Epithelial cell of proximal tubule (primary cell): ENCODE data around the gene NKAIN2. TPM values are rescaled to one million over a fixed set of nuclear protein-coding genes. Genes with fewer than 3 reads are reported as not detected.

Source experiments
- DNase-seq: peaks from one replicate; pipeline ENCODE4 v3.0.0-alpha.2; 2011; ENCODE audit warnings: low read depth
- H3K4me3 ChIP-seq: 2 replicates; pipeline ENCODE4 v1.5.1; 2011; ENCODE audit warnings: low read depth, mild to moderate bottlenecking, low read length
- total RNA-seq: library from RNA; depleted of rRNA; stranded (reverse); fragments of >200 nt; gene quantifications from 2 replicates; pipeline ENCODE4 v1.2.3, GENCODE V29; 2015
- TF ChIP-seq, protein P1 (sequence below): conservative IDR thresholded peaks from 2 replicates; pipeline ENCODE4 v1.5.1; 2012; ENCODE audit warnings: low read depth, mild to moderate bottlenecking, low read length

Gene NKAIN2
- total RNA-seq, 1 donor from 2014 or later = under 0.01 TPM

DNA sequence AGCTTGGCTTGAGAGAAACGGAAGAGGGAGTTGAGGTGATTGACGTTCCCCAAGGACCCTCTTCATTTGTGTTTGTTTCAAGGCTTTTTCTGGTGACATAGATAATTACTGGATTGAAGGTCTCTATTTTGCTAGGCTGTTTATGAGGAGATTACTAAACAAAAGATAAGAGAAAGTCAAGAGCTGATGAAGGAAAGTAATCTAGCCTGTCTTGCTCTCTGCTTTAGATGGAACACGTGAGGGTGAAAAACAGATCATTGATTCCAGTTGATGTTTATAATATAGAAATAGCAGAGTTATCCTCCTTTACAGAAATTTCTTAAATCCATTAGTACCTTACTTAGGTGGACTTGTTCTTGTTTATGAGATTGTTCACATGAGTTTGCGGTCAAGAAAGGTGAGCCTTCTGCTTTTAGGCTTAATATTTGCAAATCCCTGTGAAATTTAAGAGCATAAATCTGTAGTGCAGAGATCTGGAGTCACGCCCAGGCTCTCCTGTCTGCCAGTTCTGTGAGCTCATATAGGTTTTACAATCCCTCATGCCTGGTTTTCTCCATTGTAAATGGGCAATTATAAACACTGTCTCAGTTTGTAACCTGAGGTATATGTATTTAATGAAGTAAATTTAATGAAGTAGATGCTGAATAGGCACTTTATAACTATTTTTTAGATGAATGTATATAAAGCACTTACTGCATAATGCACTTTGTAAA lies 272.8 kb downstream of the NKAIN2 start:
- H3K4me3 ChIP-seq = no peak overlapping the region
- no peak for DNase-seq
- TF ChIP-seq, protein P1, sequence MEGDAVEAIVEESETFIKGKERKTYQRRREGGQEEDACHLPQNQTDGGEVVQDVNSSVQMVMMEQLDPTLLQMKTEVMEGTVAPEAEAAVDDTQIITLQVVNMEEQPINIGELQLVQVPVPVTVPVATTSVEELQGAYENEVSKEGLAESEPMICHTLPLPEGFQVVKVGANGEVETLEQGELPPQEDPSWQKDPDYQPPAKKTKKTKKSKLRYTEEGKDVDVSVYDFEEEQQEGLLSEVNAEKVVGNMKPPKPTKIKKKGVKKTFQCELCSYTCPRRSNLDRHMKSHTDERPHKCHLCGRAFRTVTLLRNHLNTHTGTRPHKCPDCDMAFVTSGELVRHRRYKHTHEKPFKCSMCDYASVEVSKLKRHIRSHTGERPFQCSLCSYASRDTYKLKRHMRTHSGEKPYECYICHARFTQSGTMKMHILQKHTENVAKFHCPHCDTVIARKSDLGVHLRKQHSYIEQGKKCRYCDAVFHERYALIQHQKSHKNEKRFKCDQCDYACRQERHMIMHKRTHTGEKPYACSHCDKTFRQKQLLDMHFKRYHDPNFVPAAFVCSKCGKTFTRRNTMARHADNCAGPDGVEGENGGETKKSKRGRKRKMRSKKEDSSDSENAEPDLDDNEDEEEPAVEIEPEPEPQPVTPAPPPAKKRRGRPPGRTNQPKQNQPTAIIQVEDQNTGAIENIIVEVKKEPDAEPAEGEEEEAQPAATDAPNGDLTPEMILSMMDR = no peak

DNA sequence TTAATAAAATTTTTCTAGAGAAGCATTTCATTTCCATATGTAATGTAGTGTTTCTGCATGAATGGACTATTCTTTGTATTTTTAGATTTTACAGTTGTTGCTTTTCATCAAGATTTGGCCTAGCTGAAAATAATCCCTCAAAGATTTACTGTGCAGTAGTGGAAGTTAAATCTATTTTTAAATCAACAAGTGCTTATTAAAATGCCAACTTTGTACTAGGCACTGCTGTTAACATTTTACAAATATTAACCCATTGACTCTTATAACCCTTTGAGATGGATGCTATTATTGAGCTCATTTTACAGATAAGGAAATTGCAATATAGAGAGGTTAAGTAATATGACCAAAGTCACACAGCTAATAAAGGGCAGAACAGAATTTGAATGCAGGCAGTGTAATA lies 274.5 kb downstream of the NKAIN2 start:
- no peak for DNase-seq
- no peak overlapping the region for H3K4me3 ChIP-seq
- TF ChIP-seq, protein P1 = no peak

DNA sequence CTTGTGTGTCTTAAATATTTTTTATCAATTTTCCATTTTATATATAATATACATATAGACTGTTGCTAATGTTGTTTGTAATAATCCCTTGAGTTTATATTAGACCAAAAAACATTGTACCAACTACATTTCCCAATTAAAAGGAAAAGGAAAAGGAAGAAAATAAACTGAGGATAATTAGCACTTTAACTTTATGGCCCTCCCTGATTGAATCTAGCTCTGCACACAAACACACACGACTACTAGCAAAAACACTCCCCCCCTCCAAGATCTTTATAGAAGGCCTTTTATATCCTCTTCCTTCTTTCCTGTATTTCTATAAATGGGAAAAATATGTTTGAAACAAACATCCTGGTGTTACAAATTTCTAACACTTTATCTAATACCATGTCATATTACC lies 276.8 kb downstream of the NKAIN2 start:
- TF ChIP-seq, protein P1 = no peak
- no peak overlapping the region for H3K4me3 ChIP-seq
- DNase-seq = no peak

DNA sequence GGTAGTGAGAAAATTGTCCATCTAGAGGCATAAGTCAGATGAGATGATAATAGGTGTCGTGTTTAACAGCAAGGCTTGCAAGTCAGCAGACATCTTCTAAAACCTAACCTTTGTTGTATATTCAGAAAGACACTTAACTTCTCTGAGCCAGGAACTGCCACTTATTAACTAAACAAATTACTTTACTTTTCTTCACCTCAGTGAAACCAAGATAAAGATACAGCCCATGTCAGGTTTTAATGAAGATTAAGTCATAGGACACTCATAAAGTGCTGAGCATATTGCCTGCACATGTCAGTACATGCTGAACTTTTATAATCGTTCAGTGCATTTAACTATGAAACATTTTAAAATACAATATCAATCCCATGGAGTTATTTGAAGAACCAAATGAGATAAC lies 286.8 kb downstream of the NKAIN2 start:
- no peak overlapping the region for H3K4me3 ChIP-seq
- TF ChIP-seq, protein P1 = no peak
- no peak for DNase-seq

DNA sequence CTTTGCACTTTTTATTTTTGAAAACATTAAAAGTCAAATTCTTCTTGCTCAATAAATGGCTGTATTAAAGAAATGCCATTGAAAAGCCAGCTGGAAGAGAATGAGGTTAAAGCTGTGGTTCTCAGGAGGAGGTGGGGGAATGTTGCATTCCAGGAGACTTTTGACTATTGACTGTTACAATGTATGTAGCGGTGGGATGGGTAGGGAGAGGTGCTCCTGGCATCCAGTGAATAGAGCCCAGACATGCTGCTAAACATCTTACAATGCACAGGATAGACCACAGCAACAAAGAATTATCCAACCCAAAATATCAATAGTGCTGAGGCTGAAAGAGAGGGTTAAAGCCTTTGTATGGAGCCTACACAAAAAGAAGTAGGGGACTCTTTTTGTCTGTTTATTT lies 295.9 kb downstream of the NKAIN2 start:
- no peak overlapping the region for H3K4me3 ChIP-seq
- DNase-seq = no peak
- TF ChIP-seq, protein P1 = no peak

DNA sequence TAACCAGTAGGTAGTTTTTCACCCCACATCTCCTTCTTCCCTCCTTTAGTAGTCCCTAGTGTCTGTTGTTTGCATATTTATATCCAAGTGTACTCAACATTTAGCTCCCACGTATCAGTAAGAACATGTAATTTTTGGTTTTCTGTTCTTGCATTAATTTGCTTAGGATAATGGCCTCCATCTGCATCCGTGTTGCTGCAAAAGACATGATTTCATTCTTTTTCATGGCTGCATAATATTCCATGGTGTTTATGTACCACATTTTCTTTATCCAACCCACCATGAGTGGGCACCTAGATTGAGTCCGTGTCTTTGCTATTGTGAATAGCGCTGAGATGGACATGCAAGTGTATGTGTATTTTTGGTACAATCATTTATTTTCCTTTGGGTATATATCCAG lies 306.8 kb downstream of the NKAIN2 start:
- TF ChIP-seq, protein P1 = no peak
- no peak overlapping the region for H3K4me3 ChIP-seq
- DNase-seq = no peak

DNA sequence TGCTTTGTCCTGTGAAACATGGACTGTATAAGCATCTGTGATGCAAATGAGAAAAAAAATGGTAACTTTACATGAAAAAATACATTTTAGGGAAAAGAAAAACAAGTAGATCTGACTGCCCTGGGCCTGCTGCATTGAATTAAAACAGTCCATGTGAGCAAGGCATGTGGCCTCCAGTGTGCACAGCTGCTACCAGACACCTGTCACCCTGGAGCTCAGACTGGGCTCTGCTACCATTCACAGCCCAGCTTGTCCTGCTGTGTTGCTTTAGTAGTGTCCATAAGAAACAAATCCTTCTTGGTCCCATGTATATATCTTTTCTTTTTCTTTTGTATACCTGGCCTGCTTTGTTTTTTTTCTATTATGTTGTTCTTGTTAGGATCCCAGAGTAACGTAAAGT lies 315.9 kb downstream of the NKAIN2 start:
- no peak for DNase-seq
- TF ChIP-seq, protein P1 = no peak
- no peak overlapping the region for H3K4me3 ChIP-seq
